ENCODE data around the gene DMC1.

- TF ChIP-seq ZNF324 (CRISPR knock-in tag; IDR thresholded peaks at IDR 0.05) (no peak), CTCF (IDR thresholded peaks at IDR 0.05 in 2 of 3, conservative IDR thresholded peaks at IDR 0.05 in 1 of 3; ENCODE audit: insufficient read depth in 2 of 3, low read depth in 1 of 3, low read length in 3 of 3) (no peak), KDM2B (CRISPR knock-in tag; IDR thresholded peaks at IDR 0.05) (no peak), JUND (IDR thresholded peaks at IDR 0.05; ENCODE audit: borderline replicate concordance, low read depth, low read length) (no peak), JUND (tag; IDR thresholded peaks at IDR 0.05; ENCODE audit: borderline replicate concordance, low read depth, low read length) (no peak), HDAC6 (IDR thresholded peaks at IDR 0.05; ENCODE audit: low read depth, low read length) (no peak), ZMIZ1 (IDR thresholded peaks at IDR 0.05; ENCODE audit: low read depth in 2 of 2, low read length in 2 of 2) (no peak)
These were observed 78.2 kb downstream of the DMC1 start for GRCh38 chr22:38491707-38492348.

Measured in K562 (cell line).